GM20000 (cell line): ENCODE measurements around the gene PRSS21.

ENCODE experiments used
- DNase-seq: peaks from one replicate; pipeline ENCODE4 v3.0.0; 2012; ENCODE audit warnings: low spot score
- CTCF ChIP-seq: IDR thresholded peaks from 2 replicates; pipeline ENCODE4 v1.5.1; 2012; ENCODE audit warnings: mild to moderate bottlenecking, control low read depth; ENCODE audit errors: extremely low read depth, missing control alignments

PRSS21 gene

GRCh38 chr16:2783581-2784357 is 33.3 kb upstream of the PRSS21 start:
- no peak for TF ChIP-seq CTCF
- DNase-seq: no peak

GRCh38 chr16:2784358-2785100 is 32.5 kb upstream of the PRSS21 start:
- no peak for TF ChIP-seq CTCF
- no peak for DNase-seq

- DNase-seq: no peak
- TF ChIP-seq CTCF: no peak
Observed at GRCh38 chr16:2785101-2785991, 31.7 kb upstream of the PRSS21 start.

- TF ChIP-seq CTCF: no peak
- no peak for DNase-seq
Observed at GRCh38 chr16:2786061-2786825, 30.8 kb upstream of the PRSS21 start.

- no peak for TF ChIP-seq CTCF
Observed at GRCh38 chr16:2786826-2787151, 30.2 kb upstream of the PRSS21 start.

GRCh38 chr16:2787406-2787805 is 29.6 kb upstream of the PRSS21 start, which contains the start of gene PRSS33:
Gene PRSS33, minus strand, starts transcription at chr16:2787560. Its CDS starts 1,013 bp downstream, at chr16:2786547.
- no peak for DNase-seq
- no peak for TF ChIP-seq CTCF

More at GRCh38 chr16:2786826-2787151, 30.2 kb upstream of the PRSS21 start:
- no peak for DNase-seq
